ENCODE measurements around the gene IRF6.

DNA sequence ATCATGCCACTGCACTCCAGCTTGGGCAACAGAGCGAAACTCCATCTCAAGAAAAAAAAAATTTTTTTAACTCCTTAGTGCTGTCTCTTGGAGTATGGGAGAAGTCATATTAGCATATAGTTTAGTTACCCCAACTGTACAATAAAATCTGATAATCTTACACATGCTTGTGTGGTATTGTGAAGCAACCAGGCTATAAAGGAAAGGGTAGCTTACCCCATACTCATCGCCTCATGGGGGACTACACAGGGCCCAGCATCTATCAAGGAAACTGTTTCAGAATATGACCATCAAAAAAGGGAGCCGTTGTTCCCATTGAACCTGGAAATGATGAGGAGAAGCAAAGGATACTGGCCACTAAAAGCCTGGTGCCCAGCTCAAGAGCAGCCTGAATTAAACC, 53.1 kb downstream of the IRF6 start:
- TF ChIP-seq PPARA (CRISPR knock-in tag; IDR thresholded peaks at IDR 0.05; ENCODE audit: borderline replicate concordance), result no peak
- TF ChIP-seq, protein P1, sequence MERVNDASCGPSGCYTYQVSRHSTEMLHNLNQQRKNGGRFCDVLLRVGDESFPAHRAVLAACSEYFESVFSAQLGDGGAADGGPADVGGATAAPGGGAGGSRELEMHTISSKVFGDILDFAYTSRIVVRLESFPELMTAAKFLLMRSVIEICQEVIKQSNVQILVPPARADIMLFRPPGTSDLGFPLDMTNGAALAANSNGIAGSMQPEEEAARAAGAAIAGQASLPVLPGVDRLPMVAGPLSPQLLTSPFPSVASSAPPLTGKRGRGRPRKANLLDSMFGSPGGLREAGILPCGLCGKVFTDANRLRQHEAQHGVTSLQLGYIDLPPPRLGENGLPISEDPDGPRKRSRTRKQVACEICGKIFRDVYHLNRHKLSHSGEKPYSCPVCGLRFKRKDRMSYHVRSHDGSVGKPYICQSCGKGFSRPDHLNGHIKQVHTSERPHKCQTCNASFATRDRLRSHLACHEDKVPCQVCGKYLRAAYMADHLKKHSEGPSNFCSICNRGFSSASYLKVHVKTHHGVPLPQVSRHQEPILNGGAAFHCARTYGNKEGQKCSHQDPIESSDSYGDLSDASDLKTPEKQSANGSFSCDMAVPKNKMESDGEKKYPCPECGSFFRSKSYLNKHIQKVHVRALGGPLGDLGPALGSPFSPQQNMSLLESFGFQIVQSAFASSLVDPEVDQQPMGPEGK (CRISPR knock-in tag; IDR thresholded peaks at IDR 0.05; ENCODE audit: borderline replicate concordance), result no peak
- TF ChIP-seq ZFP3 (CRISPR knock-in tag; IDR thresholded peaks at IDR 0.05), result no peak
- no peak for TF ChIP-seq BACH2 (CRISPR knock-in tag; IDR thresholded peaks at IDR 0.05; ENCODE audit: borderline replicate concordance)
- TF ChIP-seq ZNF70 (CRISPR knock-in tag; IDR thresholded peaks at IDR 0.05), result no peak

Data from SK-N-SH treated with all-trans-retinoic acid at 6 μM for 48 hours (cell line).